GM18867 (cell line): Measurements from ENCODE around the gene TTLL12.

Experiments
- ATAC-seq: cut with Tn5 transposase; IDR thresholded peaks from one replicate; pipeline ENCODE4 v1.9.1; 2021; ENCODE audit warnings: mild to moderate bottlenecking, moderate library complexity; ENCODE audit not compliant: unreplicated experiment

The TTLL12 gene

DNA sequence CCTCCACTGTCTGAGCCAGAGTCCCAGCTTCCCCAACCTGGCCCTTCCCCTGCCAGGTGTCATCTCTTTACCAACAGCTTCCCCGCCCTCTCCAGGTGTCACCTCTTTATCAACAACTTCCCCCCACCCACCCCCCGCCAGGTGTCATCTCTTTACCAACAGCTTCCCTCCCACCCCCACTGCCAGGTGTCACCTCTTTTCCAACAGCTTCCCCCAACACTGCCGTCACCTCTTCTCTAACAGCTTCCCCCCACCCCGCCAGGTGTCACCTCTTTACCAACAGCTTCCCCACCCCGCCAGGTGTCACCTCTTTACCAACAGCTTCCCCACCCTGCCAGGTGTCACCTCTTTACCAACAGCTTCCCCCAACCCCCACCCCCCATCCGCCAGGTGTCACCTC is 29.8 kb upstream of the TTLL12 start:
- ATAC-seq, result no peak

- no peak for ATAC-seq
These were observed 27.0 kb upstream of the TTLL12 start for GRCh38 chr22:43213962-43214361.

DNA sequence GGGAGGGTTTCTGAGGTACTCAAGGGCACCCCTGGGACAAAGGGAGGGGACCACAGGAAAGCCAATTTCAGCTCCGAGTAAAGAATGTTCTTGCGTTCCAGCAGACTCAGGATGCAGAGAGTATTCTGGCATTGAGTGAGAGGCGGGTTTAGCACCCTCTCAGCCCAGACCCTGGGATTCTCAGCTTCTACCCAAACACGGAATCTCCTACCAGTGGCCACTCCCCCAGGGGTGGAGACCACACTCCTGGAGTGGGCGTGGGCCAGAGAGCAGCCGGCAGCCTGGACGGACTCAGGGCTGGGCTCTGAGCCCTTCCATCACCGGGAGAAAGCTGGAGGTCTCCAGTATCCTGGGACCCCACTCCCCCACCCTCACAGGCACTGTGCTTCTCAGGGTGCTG is 26.1 kb upstream of the TTLL12 start:
- ATAC-seq, result no peak

DNA sequence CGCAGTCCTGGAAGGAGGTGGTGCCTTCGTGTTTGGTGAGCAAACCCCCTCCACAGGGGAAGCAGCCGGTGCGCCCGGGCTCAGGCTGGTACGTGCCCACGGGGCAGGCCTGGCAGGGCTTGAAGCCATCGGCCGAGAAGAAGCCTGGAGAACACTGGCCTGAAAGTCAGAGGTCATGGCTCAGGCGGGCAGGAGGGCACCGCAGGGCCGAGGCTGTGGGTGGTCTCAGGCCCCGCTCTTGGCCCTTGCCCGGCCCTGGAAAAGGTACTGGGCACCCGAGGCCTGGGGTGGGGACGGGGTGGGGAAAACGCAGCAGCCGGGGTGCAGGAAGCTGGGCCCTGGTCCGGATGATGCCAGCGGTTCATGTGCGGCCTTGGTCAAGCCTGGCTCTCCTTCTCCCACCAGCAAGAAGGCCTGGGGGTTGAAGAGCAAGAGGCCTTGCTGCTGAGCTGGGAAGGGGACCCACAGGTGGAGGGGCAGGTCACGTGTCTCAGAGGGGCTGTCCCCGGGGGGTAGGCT is 25.6 kb upstream of the TTLL12 start:
- no peak for ATAC-seq

- no peak for ATAC-seq
These were observed 25.1 kb upstream of the TTLL12 start for GRCh38 chr22:43211941-43212433.

DNA sequence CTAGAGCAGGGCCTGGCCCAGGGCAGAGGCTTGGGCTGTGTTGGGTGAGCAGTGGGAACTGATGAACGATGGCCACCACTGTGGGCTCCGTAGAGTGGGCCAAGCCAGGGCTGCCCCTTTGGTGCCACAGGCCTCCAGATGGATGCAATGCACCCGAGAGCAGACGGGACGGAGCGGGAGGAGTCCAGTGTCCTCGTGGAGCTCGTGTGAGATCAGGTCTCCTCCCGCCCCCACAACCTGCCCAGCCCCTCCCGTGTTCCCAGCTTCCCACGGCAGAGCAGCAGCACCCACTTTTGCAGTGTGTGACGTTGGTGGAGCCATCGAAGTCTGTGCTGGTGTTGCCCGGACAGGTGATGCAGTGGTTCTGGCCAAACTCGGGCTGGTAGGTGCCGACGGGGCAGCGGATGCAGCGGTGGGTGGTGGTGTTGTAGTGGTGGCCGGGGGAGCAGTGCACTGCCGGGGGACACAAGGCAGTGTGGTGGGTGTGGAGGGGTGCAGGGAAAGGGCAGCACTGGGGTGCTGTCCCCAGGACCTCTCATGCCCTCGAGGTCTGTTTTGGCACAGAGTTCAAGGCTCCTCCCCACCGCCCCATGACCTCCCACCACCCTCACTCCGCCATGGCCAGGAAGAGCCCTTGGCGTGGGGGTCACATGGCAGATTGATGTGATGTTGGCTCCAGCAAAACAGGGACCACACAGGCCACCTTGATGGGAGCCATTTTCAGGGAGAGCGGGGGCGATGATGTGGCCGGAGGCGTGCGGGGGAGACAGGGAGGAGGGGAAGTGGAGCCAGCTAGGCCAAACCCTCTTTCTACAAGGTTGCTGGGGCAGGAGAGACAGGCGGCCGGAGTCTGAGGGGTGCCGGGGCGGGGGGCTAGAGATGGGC is 23.9 kb upstream of the TTLL12 start:
- ATAC-seq, result no peak

- no peak for ATAC-seq
These were observed 23.0 kb upstream of the TTLL12 start for GRCh38 chr22:43209971-43210370.

DNA sequence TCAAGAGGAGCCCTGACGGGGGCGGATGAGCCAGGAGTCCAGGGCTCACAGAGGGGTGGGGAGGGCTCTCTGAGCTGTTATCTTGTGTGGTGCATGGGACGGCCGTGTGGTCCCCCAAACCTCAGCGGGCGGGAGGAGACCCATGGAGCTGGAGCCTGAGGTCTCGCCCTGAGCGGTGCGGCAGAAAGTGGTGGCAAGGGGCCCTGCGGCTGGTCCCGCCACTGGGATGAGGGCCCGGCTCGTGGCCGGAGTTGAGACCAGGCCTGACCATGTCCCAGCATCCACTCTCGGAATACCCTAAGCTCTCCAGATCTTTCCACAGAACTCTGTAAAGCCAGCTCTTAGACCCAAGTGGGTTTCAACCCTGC is 22.6 kb upstream of the TTLL12 start:
- ATAC-seq, result no peak

GRCh38 chr22:43208703-43209522 is 22.0 kb upstream of the TTLL12 start:
- no peak for ATAC-seq

DNA sequence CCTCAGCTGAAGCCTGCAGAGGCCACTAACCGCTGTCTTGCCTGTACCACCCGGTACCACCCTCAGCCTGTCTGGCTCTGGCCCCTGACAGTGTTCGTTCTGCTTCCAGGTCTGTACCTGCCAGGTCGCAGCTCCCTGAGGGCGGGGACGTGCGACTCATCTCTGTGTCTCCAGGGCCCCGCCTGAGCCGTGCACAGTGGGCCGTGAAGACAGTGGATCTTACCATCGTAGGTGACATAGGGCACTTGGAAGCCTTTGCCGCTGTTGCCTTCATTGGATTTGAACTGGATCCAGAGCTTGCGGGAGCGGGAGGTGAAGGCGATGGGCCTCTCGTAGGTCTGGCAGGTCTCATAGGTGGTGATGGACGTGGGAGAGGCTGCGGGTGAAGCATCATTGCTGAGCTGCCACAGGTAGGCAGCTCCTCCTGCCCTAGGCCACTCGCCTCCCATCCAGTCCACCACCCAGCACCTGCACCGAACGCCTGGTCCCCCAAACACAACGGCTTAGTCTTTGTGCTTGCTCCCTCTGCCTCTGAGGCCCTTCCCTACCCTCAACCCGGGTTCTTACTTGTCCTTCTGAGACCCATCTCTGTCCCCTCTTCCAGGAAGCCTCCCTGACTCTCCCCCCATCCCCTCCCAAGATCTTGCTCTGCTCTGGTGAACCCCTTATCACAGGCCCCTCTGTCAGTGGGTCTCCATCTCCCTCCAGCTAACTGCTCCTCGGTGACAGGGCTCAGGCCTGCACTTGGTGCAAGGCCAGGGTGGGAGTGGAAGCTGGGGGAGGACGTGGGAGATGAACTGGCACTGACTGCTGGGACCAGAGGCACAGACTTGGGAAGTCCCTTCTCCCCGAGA is 21.1 kb upstream of the TTLL12 start:
- no peak for ATAC-seq

DNA sequence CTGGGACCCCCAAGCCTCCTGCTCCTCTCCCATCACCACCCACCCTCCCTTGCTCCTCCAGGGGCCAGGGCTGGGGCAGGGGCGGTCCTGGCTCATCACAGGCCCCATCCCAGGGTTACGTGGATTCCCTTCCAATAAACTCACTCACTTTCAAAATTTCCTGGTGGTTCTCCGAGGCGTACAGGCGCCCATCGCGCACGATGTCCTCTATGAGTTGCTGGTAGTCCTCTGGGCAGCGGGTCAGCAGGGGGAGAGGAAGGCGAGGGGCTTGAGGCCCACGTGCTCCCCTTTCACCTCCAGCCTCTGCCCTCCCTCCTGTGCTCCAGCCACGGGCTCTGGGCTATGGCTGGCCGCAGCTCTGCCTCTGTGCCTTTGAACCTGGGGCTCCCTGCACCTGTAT is 20.5 kb upstream of the TTLL12 start:
- no peak for ATAC-seq

GRCh38 chr22:43206509-43207161 is 19.7 kb upstream of the TTLL12 start:
- ATAC-seq, result no peak

DNA sequence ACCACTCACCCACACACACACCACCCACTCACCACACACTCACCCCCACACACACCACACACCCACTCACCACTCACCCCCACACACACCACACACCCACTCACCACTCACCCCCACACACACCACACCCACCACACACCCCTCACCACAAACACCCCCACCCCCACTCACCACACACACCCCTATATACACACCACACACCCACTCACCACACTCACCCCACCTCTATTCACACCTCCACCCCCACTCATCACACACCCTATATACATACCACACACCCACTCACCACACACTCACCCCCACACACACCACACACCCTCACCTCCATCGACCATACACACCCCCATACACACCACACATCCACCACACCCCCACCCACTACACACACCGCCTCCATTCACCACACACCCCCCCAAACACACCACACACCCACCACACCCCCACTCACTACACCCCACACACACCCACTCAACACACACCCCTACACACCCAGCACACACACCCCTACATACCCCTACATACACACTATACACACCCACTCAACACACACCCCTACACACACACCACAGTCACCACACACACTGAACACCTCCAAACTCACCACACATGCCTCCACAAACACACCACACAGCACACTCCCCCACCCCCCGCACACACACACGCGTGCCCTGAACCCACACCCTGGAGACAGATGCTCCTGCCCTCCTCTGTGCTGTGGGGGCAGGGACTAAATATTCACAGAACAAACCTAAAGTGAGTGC is 19.0 kb upstream of the TTLL12 start:
- ATAC-seq, result no peak

DNA sequence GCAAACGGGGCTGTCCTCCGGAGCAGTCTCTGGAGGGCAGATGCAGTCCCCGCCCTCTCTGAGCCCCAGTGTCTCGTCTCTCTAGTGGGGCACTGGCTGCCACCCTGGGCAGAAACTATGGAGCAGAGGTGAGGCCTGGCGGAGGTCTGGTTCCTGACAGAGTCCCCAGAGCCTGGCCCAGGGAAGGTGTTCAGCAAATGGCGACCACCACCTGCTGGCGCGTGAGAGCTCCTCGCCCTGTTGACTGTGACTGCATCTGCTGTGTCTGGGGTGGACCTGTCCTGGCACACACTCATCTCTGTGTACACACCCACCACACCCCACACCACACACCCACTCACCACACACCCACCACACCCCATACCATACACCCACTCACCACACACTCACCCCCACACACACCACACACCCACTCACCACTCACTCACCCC is 18.3 kb upstream of the TTLL12 start:
- no peak for ATAC-seq

DNA sequence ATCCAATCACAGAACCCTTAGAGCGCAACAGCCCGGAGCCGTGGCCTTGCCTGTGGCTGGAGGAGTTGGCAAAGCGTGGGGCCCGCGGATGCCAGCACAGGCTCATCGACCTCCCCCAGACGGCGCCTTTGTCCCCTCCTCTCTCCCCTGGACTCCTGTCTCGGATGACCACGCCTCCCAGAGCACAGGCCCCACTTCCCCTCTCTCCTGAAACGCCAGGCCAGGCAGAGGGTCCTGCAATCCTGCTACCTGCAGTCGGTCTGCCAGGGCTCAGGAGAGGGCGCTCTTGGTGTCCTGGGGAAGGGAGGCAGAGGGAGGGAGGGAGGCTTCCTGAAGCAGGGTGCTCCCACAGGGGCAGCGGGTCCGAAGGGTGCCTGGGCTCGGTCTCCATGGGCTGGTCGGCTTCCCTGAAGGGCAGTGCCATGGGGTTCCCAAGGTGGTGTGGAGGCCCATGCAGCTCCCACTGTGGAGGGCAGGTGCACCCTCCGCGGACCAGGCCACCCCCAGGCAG is 16.6 kb upstream of the TTLL12 start:
- ATAC-seq, result no peak

DNA sequence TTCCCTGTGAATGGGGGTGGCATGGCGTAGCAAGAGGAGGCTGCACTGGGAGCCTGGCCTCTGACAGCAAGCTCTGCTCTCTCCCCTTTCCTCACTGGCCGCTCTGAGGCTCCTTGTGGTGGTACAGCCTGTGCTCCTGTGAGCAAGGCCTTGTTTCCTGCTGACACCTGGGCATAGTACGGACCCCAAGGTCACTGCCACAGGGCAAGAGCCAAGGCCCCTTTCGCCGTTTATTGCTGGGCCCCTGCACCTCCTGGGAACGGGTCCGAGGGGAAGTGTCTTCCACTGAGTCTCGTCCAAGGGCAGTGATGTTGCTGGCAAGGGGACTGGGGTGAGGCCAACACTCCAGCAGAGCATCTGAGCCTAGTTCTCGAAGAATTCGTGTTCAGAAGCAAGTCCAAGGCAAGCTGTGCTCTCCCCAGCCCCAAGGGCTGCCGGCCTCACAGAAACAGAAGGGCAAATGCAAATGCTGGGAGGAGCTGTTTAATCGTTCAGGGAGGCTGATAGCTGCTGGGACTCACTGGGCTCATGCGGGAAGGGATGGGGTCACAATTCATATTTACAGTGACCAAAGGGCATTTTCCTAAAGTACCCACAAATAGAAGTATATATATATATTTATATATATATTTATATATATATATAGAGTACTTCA is 15.9 kb upstream of the TTLL12 start:
- ATAC-seq, result no peak

GRCh38 chr22:43202326-43202725 is 15.4 kb upstream of the TTLL12 start:
- ATAC-seq, result no peak

GRCh38 chr22:43201486-43202219 is 14.7 kb upstream of the TTLL12 start:
- ATAC-seq, result no peak
